AG10803 (cell line): ENCODE measurements around the gene POTEJ.
A peak's percentile ranks its signal among the peaks of the same experiment; 100 is the strongest.
"Not testable (repeated sequence)": the region's sequence is repeated elsewhere in the genome, so short reads cannot be mapped to it uniquely, and the experiment has no call there.

ENCODE experiments used
- DNase-seq: peaks from one replicate; pipeline ENCODE4 v3.0.0; 2010; ENCODE audit warnings: low read depth
- H3K4me3 ChIP-seq: 2 replicates; pipeline ENCODE4 v1.5.1; 2011; ENCODE audit warnings: mild to moderate bottlenecking, low read length, control low read depth
- TF ChIP-seq, protein P1 (sequence below): conservative IDR thresholded peaks from 2 replicates; pipeline ENCODE4 v1.5.1; 2011; ENCODE audit warnings: mild to moderate bottlenecking, low read length, control low read depth, inconsistent platforms

POTEJ gene

DNA sequence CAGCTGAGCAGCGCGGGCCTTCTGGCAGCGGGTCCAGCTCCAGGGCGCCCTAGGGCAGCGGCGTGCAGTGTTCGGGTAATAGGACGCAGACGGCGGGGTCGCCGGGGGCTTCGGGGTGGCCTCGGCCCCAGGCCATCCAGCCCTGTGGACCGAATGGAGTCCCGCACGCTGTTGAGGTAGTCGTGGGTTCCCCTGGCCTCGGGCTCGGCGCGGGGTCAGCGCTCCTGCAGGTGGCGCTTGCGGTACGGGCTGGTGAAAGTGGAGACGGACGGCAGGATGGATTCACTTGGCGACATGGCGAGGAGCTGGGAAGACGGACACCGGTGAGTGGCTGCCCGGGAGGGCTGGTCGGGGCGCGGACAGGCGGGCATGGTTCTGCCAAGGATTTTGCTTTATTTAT, 82.2 kb downstream of the POTEJ start:
- TF ChIP-seq, protein P1, sequence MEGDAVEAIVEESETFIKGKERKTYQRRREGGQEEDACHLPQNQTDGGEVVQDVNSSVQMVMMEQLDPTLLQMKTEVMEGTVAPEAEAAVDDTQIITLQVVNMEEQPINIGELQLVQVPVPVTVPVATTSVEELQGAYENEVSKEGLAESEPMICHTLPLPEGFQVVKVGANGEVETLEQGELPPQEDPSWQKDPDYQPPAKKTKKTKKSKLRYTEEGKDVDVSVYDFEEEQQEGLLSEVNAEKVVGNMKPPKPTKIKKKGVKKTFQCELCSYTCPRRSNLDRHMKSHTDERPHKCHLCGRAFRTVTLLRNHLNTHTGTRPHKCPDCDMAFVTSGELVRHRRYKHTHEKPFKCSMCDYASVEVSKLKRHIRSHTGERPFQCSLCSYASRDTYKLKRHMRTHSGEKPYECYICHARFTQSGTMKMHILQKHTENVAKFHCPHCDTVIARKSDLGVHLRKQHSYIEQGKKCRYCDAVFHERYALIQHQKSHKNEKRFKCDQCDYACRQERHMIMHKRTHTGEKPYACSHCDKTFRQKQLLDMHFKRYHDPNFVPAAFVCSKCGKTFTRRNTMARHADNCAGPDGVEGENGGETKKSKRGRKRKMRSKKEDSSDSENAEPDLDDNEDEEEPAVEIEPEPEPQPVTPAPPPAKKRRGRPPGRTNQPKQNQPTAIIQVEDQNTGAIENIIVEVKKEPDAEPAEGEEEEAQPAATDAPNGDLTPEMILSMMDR = 0 out of 2 replicates have a peak, but pooled peaks have one; percentile 8
- peak; percentile 0 for DNase-seq
- H3K4me3 ChIP-seq = not testable (repeated sequence)

DNA sequence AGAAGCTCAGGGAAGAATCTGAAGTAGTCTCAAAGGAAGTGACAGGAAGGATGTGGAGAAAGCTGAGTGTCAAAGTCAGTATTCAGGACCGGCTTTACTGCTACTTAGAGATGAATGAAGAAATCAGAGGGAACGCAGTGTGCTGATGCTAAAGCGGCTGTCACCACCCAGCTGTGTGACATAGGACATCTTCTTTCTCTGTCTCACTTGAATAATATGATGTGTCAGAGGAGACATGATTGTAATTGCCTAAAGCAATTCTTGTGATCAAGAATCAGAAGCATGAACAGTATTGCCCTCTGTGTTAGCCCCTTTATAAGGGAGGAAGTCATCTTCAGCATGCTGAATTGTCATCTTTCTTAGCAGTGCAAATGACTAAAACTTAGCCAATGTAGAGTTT, 92.0 kb downstream of the POTEJ start:
- not testable (repeated sequence) for DNase-seq, H3K4me3 ChIP-seq
